ENCODE data around the gene COQ5. TPM values are rescaled to one million over a fixed set of nuclear protein-coding genes. Genes with fewer than 3 reads are reported as not detected.

COQ5 gene
- total RNA-seq, 1 experiment from 2014 or later = 33.8 TPM

- CTCF ChIA-PET = interaction anchor here (1.2 kb wide), 1 partner anchor 9 kb away, joined by 3 read pairs; no protein-coding TSS in a partner anchor
- peaks cover 7% of the 10 kb centered on the region for H3K4me1 Mint-ChIP-seq (ENCODE audit: low read depth, unreplicated experiment)
- H3K9me3 Mint-ChIP-seq (ENCODE audit: low read depth, unreplicated experiment) = no peaks in the 10 kb centered on the region
- intact Hi-C loops (cut with micrococcal nuclease; ENCODE audit: unreplicated experiment) = no loop called here
- H3K4me3 Mint-ChIP-seq (ENCODE audit: low read depth, unreplicated experiment) = no peak overlapping the region
- TSS peak; percentile 16 for BruUV-seq (replicated peaks)
- DNase-seq = no peak
- H3K27me3 Mint-ChIP-seq (ENCODE audit: unreplicated experiment) = no peaks in the 10 kb centered on the region
- no peak for TF ChIP-seq CTCF (IDR thresholded peaks at IDR 0.05; ENCODE audit: unreplicated experiment)
- peaks cover 98% of the 10 kb centered on the region for H3K36me3 Mint-ChIP-seq (ENCODE audit: insufficient read depth, unreplicated experiment)
- H3K27ac Mint-ChIP-seq (ENCODE audit: unreplicated experiment) = no peak overlapping the region
These were observed 68.8 kb downstream of the COQ5 start for GRCh38 chr12:120460157-120460556.

GRCh38 chr12:120457133-120457532 is 71.8 kb downstream of the COQ5 start:
- BruUV-seq (replicated peaks) = no TSS peak
- Mint-ChIP-seq H3K9me3 (ENCODE audit: low read depth, unreplicated experiment) (no peaks in the 10 kb centered on the region), H3K27me3 (ENCODE audit: unreplicated experiment) (no peaks in the 10 kb centered on the region), H3K4me1 (ENCODE audit: low read depth, unreplicated experiment) (no peaks in the 10 kb centered on the region), H3K4me3 (ENCODE audit: low read depth, unreplicated experiment) (no peak overlapping the region), H3K27ac (ENCODE audit: unreplicated experiment) (peak overlapping the region; percentile 42), H3K36me3 (ENCODE audit: insufficient read depth, unreplicated experiment) (peaks cover 94% of the 10 kb centered on the region)
- intact Hi-C loops (cut with micrococcal nuclease; ENCODE audit: unreplicated experiment) = no loop called here
- CTCF ChIA-PET = interaction anchor here (1.3 kb wide), 1 partner anchor 18 kb away, joined by 3 read pairs; no protein-coding TSS in a partner anchor
- peak; percentile 30 for TF ChIP-seq CTCF (IDR thresholded peaks at IDR 0.05; ENCODE audit: unreplicated experiment)
- DNase-seq = no peak

GRCh38 chr12:120455302-120455701 is 73.7 kb downstream of the COQ5 start:
- Mint-ChIP-seq H3K4me3 (ENCODE audit: low read depth, unreplicated experiment) (no peak overlapping the region), H3K4me1 (ENCODE audit: low read depth, unreplicated experiment) (no peaks in the 10 kb centered on the region), H3K27ac (ENCODE audit: unreplicated experiment) (no peak overlapping the region), H3K27me3 (ENCODE audit: unreplicated experiment) (no peaks in the 10 kb centered on the region), H3K9me3 (ENCODE audit: low read depth, unreplicated experiment) (no peaks in the 10 kb centered on the region), H3K36me3 (ENCODE audit: insufficient read depth, unreplicated experiment) (peaks cover 88% of the 10 kb centered on the region)
- intact Hi-C loops (cut with micrococcal nuclease; ENCODE audit: unreplicated experiment) = no loop called here
- TF ChIP-seq CTCF (IDR thresholded peaks at IDR 0.05; ENCODE audit: unreplicated experiment) = no peak
- no TSS peak for BruUV-seq (replicated peaks)
- no peak for DNase-seq
- CTCF ChIA-PET = no interaction called here

- no peak overlapping the region for H3K4me3 Mint-ChIP-seq (ENCODE audit: low read depth, unreplicated experiment)
- no peaks in the 10 kb centered on the region for H3K9me3 Mint-ChIP-seq (ENCODE audit: low read depth, unreplicated experiment)
- no peaks in the 10 kb centered on the region for H3K4me1 Mint-ChIP-seq (ENCODE audit: low read depth, unreplicated experiment)
- intact Hi-C loops (cut with micrococcal nuclease; ENCODE audit: unreplicated experiment) = no loop called here
- TF ChIP-seq CTCF (IDR thresholded peaks at IDR 0.05; ENCODE audit: unreplicated experiment) = peak; percentile 49
- no peak overlapping the region for H3K27ac Mint-ChIP-seq (ENCODE audit: unreplicated experiment)
- H3K36me3 Mint-ChIP-seq (ENCODE audit: insufficient read depth, unreplicated experiment) = peaks cover 86% of the 10 kb centered on the region
- no peaks in the 10 kb centered on the region for H3K27me3 Mint-ChIP-seq (ENCODE audit: unreplicated experiment)
- DNase-seq = peak; percentile 19
- CTCF ChIA-PET = interaction anchor here (1.0 to 1.5 kb wide), 2 partner anchors 14 to 76 kb away, joined by 3 to 4 read pairs; no protein-coding TSS in a partner anchor
- BruUV-seq (replicated peaks) = no TSS peak
These were observed 75.0 kb downstream of the COQ5 start for GRCh38 chr12:120453977-120454376.

Other genes with a start within 250 kb of the COQ5 start
- gene RNU4-2, start 237.3 kb downstream of the COQ5 start, total RNA-seq (2022) = 5,016 and 6,756 TPM in 2 replicates
- 2,759 and 3,670 TPM in 2 replicates for gene RNU4-1, start 235.9 kb downstream of the COQ5 start, total RNA-seq (2022)
- gene SIRT4, start 226.8 kb downstream of the COQ5 start, total RNA-seq (2022) = 1.1 and 1.6 TPM in 2 replicates
- gene PLA2G1B, start 201.4 kb downstream of the COQ5 start, total RNA-seq (2022) = not detected in 2 replicates
- gene MSI1, start 160.0 kb downstream of the COQ5 start, total RNA-seq (2022) = 0.56 and 1.4 TPM in 2 replicates
- gene COX6A1, start 91.0 kb downstream of the COQ5 start, total RNA-seq (2022) = 482 and 487 TPM in 2 replicates
- 29.4 and 34.4 TPM in 2 replicates for gene TRIAP1, start 82.8 kb downstream of the COQ5 start, total RNA-seq (2022)
- 29.7 and 43.7 TPM in 2 replicates for gene GATC, start 82.7 kb downstream of the COQ5 start, total RNA-seq (2022)
- 284 and 292 TPM in 2 replicates for gene SRSF9, start 59.4 kb downstream of the COQ5 start, total RNA-seq (2022)
- gene DYNLL1, start 33.0 kb downstream of the COQ5 start, total RNA-seq (2022) = 419 and 423 TPM in 2 replicates
- gene RNF10, start 5.2 kb upstream of the COQ5 start, total RNA-seq (2022) = 172 and 206 TPM in 2 replicates
- gene POP5, start 52.2 kb upstream of the COQ5 start, total RNA-seq (2022) = 81.0 and 84.4 TPM in 2 replicates
- 0.14 and 0.98 TPM in 2 replicates for gene CABP1, start 111.5 kb upstream of the COQ5 start, total RNA-seq (2022)
- 268 and 290 TPM in 2 replicates for gene MLEC, start 158.0 kb upstream of the COQ5 start, total RNA-seq (2022)
- gene UNC119B, start 181.3 kb upstream of the COQ5 start, total RNA-seq (2022) = 31.6 and 33.5 TPM in 2 replicates
- gene ACADS, start 196.7 kb upstream of the COQ5 start, total RNA-seq (2022) = 16.1 and 21.2 TPM in 2 replicates